ENCODE data around the gene OR2C3.
"Not testable (repeated sequence)": the region's sequence is repeated elsewhere in the genome, so short reads cannot be mapped to it uniquely, and the experiment has no call there.

The OR2C3 gene

DNA sequence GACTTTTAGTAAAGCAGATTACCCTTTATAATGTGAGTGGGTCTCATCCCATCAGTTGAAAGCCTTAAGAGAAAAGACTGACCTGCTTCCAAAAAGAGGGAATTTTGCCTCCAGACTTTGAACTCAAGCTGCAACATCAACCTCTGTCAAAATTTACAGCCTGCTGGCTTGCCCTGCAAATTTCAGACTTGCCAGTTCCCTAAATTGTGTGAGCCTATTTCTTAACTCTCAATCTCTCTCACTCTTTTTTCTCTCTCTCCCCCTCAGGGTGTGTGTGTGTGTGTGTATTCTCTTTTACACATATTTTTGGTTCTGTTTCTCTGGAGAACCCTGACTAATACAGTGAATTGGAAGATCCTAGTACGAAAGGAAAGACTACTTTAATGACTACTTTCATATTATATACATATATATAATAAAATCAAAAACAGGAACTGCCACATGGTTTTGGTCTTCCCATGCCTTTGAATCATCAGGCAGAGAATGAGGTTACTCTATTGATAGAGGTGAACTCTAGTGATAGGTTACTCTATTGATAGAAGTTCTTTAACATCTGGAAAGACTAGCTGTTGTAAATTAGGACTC lies 6.4 kb downstream of the OR2C3 start:
- Histone ChIP-seq H3K9ac (ENCODE audit: low read length) (no peak overlapping the region), H3K4me1 (ENCODE audit: insufficient read depth, low read length, severe bottlenecking) (no peaks in the 10 kb centered on the region), H3F3A (ENCODE audit: insufficient read depth, low read length) (no peaks in the 10 kb centered on the region), H4K20me1 (ENCODE audit: insufficient read depth, low read length) (no peaks in the 10 kb centered on the region), H3K9me2 (ENCODE audit: low read depth, low read length) (no peaks in the 10 kb centered on the region), H3K4me3 (ENCODE audit: low read depth, low read length, poor library complexity, severe bottlenecking) (no peak overlapping the region), H2AFZ (ENCODE audit: low read length) (no peak overlapping the region), H3K36me3 (ENCODE audit: insufficient read depth, low read length) (no peaks in the 10 kb centered on the region), H3K9me3 (ENCODE audit: low read length) (no peaks in the 10 kb centered on the region), H3K27ac (ENCODE audit: low read depth, low read length, poor library complexity, severe bottlenecking) (no peak overlapping the region), H3K27me3 (ENCODE audit: insufficient read depth, low read length) (no peaks in the 10 kb centered on the region), H3K4me2 (ENCODE audit: low read length) (no peak overlapping the region), H3K79me2 (ENCODE audit: insufficient read depth, low read length) (no peaks in the 10 kb centered on the region)
- no peak for TF ChIP-seq EZH2 (IDR thresholded peaks at IDR 0.05; ENCODE audit: borderline replicate concordance, low read length)

DNA sequence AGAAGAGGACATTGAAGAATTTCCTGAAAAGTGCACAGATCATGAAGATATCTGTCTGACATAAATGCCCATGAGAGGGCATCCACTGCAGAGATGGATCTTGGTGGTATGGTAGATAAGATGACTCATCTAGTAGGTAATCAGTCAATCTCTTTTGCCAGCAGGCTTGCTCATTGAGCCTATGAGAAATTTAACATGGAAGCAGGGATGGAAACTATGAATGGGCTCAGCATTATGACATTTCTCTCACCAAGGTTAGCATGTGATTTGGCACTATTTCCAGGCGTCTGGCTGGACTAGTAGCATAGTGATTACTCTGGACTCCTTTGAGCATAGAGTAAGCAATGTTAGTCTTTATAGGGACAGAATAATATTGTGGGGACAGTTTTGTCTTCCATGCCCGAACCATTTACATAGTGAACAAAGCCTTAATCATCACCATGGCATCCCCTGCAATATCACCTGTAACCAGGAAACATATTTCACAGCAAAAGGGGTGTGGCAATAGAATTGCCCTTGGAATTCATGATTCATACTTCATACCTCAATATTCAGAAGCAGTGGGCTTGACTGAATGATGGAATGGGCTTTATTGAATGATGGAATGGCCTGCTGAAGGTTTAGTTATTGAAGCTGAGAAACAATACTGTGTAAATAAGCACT lies 7.3 kb downstream of the OR2C3 start:
- Histone ChIP-seq H3K9me2 (ENCODE audit: low read depth, low read length) (no peaks in the 10 kb centered on the region), H3K9ac (ENCODE audit: low read length) (no peak overlapping the region), H3K4me2 (ENCODE audit: low read length) (no peak overlapping the region), H3K4me1 (ENCODE audit: insufficient read depth, low read length, severe bottlenecking) (no peaks in the 10 kb centered on the region), H3K27me3 (ENCODE audit: insufficient read depth, low read length) (no peaks in the 10 kb centered on the region), H3K36me3 (ENCODE audit: insufficient read depth, low read length) (no peaks in the 10 kb centered on the region), H4K20me1 (ENCODE audit: insufficient read depth, low read length) (no peaks in the 10 kb centered on the region), H3F3A (ENCODE audit: insufficient read depth, low read length) (no peaks in the 10 kb centered on the region), H3K27ac (ENCODE audit: low read depth, low read length, poor library complexity, severe bottlenecking) (no peak overlapping the region), H3K4me3 (ENCODE audit: low read depth, low read length, poor library complexity, severe bottlenecking) (no peak overlapping the region), H3K9me3 (ENCODE audit: low read length) (no peaks in the 10 kb centered on the region), H2AFZ (ENCODE audit: low read length) (no peak overlapping the region), H3K79me2 (ENCODE audit: insufficient read depth, low read length) (no peaks in the 10 kb centered on the region)
- TF ChIP-seq, protein P1, sequence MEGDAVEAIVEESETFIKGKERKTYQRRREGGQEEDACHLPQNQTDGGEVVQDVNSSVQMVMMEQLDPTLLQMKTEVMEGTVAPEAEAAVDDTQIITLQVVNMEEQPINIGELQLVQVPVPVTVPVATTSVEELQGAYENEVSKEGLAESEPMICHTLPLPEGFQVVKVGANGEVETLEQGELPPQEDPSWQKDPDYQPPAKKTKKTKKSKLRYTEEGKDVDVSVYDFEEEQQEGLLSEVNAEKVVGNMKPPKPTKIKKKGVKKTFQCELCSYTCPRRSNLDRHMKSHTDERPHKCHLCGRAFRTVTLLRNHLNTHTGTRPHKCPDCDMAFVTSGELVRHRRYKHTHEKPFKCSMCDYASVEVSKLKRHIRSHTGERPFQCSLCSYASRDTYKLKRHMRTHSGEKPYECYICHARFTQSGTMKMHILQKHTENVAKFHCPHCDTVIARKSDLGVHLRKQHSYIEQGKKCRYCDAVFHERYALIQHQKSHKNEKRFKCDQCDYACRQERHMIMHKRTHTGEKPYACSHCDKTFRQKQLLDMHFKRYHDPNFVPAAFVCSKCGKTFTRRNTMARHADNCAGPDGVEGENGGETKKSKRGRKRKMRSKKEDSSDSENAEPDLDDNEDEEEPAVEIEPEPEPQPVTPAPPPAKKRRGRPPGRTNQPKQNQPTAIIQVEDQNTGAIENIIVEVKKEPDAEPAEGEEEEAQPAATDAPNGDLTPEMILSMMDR (IDR thresholded peaks at IDR 0.05; ENCODE audit: low read length), result no peak
- no peak for TF ChIP-seq EZH2 (IDR thresholded peaks at IDR 0.05; ENCODE audit: borderline replicate concordance, low read length)

GRCh38 chr1:247521886-247522285 lies 14.4 kb downstream of the OR2C3 start:
- H3K9me3 ChIP-seq (ENCODE audit: low read length); H3K9me2 ChIP-seq (ENCODE audit: low read depth, low read length); H2AFZ ChIP-seq (ENCODE audit: low read length); H3K4me3 ChIP-seq (ENCODE audit: low read depth, low read length, poor library complexity, severe bottlenecking); H3K27me3 ChIP-seq (ENCODE audit: insufficient read depth, low read length); H3K36me3 ChIP-seq (ENCODE audit: insufficient read depth, low read length); H4K20me1 ChIP-seq (ENCODE audit: insufficient read depth, low read length); H3F3A ChIP-seq (ENCODE audit: insufficient read depth, low read length); H3K4me1 ChIP-seq (ENCODE audit: insufficient read depth, low read length, severe bottlenecking); H3K79me2 ChIP-seq (ENCODE audit: insufficient read depth, low read length); H3K27ac ChIP-seq (ENCODE audit: low read depth, low read length, poor library complexity, severe bottlenecking); H3K4me2 ChIP-seq (ENCODE audit: low read length); H3K9ac ChIP-seq (ENCODE audit: low read length): not testable (repeated sequence)

- no peak overlapping the region for H3K27ac ChIP-seq (ENCODE audit: low read depth, low read length, poor library complexity, severe bottlenecking)
Observed at GRCh38 chr1:247518613-247518891, 17.7 kb downstream of the OR2C3 start.

More at GRCh38 chr1:247518613-247518891, 17.7 kb downstream of the OR2C3 start:
- H3K36me3 ChIP-seq (ENCODE audit: insufficient read depth, low read length), result no peaks in the 10 kb centered on the region
- H3K79me2 ChIP-seq (ENCODE audit: insufficient read depth, low read length), result no peaks in the 10 kb centered on the region
- H4K20me1 ChIP-seq (ENCODE audit: insufficient read depth, low read length), result no peaks in the 10 kb centered on the region
- TF ChIP-seq, protein P1 (IDR thresholded peaks at IDR 0.05; ENCODE audit: low read length), result no peak
- TF ChIP-seq EZH2 (IDR thresholded peaks at IDR 0.05; ENCODE audit: borderline replicate concordance, low read length), result no peak
- H3K27me3 ChIP-seq (ENCODE audit: insufficient read depth, low read length), result no peaks in the 10 kb centered on the region
- no peaks in the 10 kb centered on the region for H3K9me2 ChIP-seq (ENCODE audit: low read depth, low read length)
- H3K9ac ChIP-seq (ENCODE audit: low read length), result no peak overlapping the region
- no peak overlapping the region for H3K4me3 ChIP-seq (ENCODE audit: low read depth, low read length, poor library complexity, severe bottlenecking)
- no peak overlapping the region for H3K4me2 ChIP-seq (ENCODE audit: low read length)
- H2AFZ ChIP-seq (ENCODE audit: low read length), result no peak overlapping the region
- H3F3A ChIP-seq (ENCODE audit: insufficient read depth, low read length), result no peaks in the 10 kb centered on the region
- no peaks in the 10 kb centered on the region for H3K4me1 ChIP-seq (ENCODE audit: insufficient read depth, low read length, severe bottlenecking)
- no peaks in the 10 kb centered on the region for H3K9me3 ChIP-seq (ENCODE audit: low read length)
